H1 (cell line): Measurements from ENCODE around the gene ACTR5. TPM values are rescaled to one million over a fixed set of nuclear protein-coding genes. Genes with fewer than 3 reads are reported as not detected.

Source experiments
- CTCF ChIA-PET: fragments of 300-600 bp; sonication (Branson Sonifier 250); formaldehyde crosslinking; loops from one replicate; lab custom pipeline; 2021; ENCODE audit not compliant: partially characterized antibody; lab: Charles Lee
- POLR2A ChIA-PET: fragments of 300-600 bp; sonication (Branson Sonifier 250); formaldehyde crosslinking; loops from one replicate; lab custom pipeline; 2021; ENCODE audit warnings: inconsistent platforms; ENCODE audit not compliant: partially characterized antibody; lab: Charles Lee
- DNase-seq, 2 experiments: peaks; one replicate each; pipeline versions ENCODE4 v3.0.0 to v3.0.0-alpha.2; 2010 to 2022; ENCODE audit warnings: low spot score in 2 of 2, low read depth in 1 of 2, mixed read lengths in 1 of 2
- FAIRE-seq: peaks from 2 replicates; lab custom pipeline; 2011; peaks lifted over from hg19 to GRCh38; lab: Jason Lieb, UNC
- H2AFZ ChIP-seq: 2 replicates; pipeline ENCODE4 v1.8.1; 2012; ENCODE audit warnings: low read length, inconsistent platforms
- H2AK5ac ChIP-seq: 2 replicates; pipeline ENCODE4 v1.6.1; 2013; ENCODE audit warnings: low read depth, low read length
- H2BK120ac ChIP-seq: replicated peaks from 2 replicates; pipeline ENCODE3; 2013; ENCODE audit warnings: low read depth, low read length, inconsistent platforms
- H2BK12ac ChIP-seq: 2 replicates; pipeline ENCODE4 v1.6.1; 2013; ENCODE audit warnings: low read depth, low read length
- H2BK15ac ChIP-seq: 2 replicates; pipeline ENCODE4 v1.6.1; 2013; ENCODE audit warnings: low read length
- H2BK20ac ChIP-seq: 2 replicates; pipeline ENCODE4 v1.6.1; 2013; ENCODE audit warnings: low read length
- H2BK5ac ChIP-seq: 2 replicates; pipeline ENCODE4 v1.6.1; 2013; ENCODE audit warnings: low read depth, low read length
- H3K14ac ChIP-seq: 2 replicates; pipeline ENCODE4 v1.6.1; 2013; ENCODE audit warnings: inconsistent platforms; ENCODE audit not compliant: insufficient read length
- H3K18ac ChIP-seq: 2 replicates; pipeline ENCODE4 v1.6.1; 2013; ENCODE audit warnings: low read length; ENCODE audit errors: extremely low read depth
- H3K23ac ChIP-seq: 2 replicates; pipeline ENCODE4 v1.6.1; 2013; ENCODE audit warnings: inconsistent platforms; ENCODE audit not compliant: insufficient read length
- H3K23me2 ChIP-seq: 2 replicates; pipeline ENCODE4 v1.6.1; 2013; ENCODE audit warnings: low read depth, low read length
- H3K27ac ChIP-seq: 2 replicates; pipeline ENCODE4 v1.6.1; 2011; ENCODE audit warnings: low read depth, low read length, inconsistent platforms
- H3K27me3 ChIP-seq, 4 experiments: replicated peaks in 1 of 4; 1 replicate in 1 of 4; 2 replicates in 3 of 4; pipeline versions ENCODE4 v1.6.1 to v1.8.1; 2011 to 2013; ENCODE audit warnings: low read length in 3 of 4, mild to moderate bottlenecking in 3 of 4, inconsistent platforms in 2 of 4, mixed read lengths in 2 of 4, moderate library complexity in 1 of 4; ENCODE audit not compliant: control insufficient read depth in 3 of 4, insufficient read depth in 3 of 4; ENCODE audit errors: extremely low read depth in 1 of 4
- H3K36me3 ChIP-seq, 4 experiments: 2 replicates each; pipeline versions ENCODE4 v1.6.1 to v1.8.1; 2011 to 2013; ENCODE audit warnings: mild to moderate bottlenecking in 4 of 4, low read length in 3 of 4, moderate library complexity in 2 of 4, control low read depth in 1 of 4, inconsistent platforms in 1 of 4; ENCODE audit not compliant: insufficient read depth in 4 of 4, control insufficient read depth in 2 of 4
- H3K4ac ChIP-seq: replicated peaks from 2 replicates; pipeline ENCODE3; 2013; ENCODE audit warnings: low read length, low read depth, mixed read lengths, inconsistent platforms; ENCODE audit not compliant: insufficient read length
- H3K4me1 ChIP-seq, 4 experiments: replicated peaks in 1 of 4; 1 replicate in 1 of 4; 2 replicates in 3 of 4; pipeline versions ENCODE4 v1.6.1 to v1.8.1; 2011 to 2013; ENCODE audit warnings: low read length in 3 of 4, inconsistent platforms in 2 of 4, mixed read lengths in 1 of 4; ENCODE audit not compliant: insufficient read depth in 4 of 4, control insufficient read depth in 3 of 4
- H3K4me2 ChIP-seq, 2 experiments: 2 replicates each; pipeline versions ENCODE4 v1.6.1 to v1.8.1; 2011 to 2013; ENCODE audit warnings: low read depth in 2 of 2, low read length in 2 of 2, control low read depth in 1 of 2, inconsistent platforms in 1 of 2, mild to moderate bottlenecking in 1 of 2; ENCODE audit not compliant: insufficient read depth in 1 of 2
- H3K4me3 ChIP-seq, 4 experiments: fragments of 200-600, 300-600 bp in 1 of 4; sonication (generic), shearing (Covaris generic), sonication (Bioruptor Twin) in 1 of 4; 2 replicates each; pipeline versions ENCODE4 v1.5.1 to v1.8.1; 2011 to 2016; ENCODE audit warnings: low read length in 4 of 4, low read depth in 3 of 4, control low read depth in 2 of 4, inconsistent platforms in 2 of 4, mild to moderate bottlenecking in 2 of 4, mixed read lengths in 1 of 4, moderate library complexity in 1 of 4; ENCODE audit not compliant: insufficient read depth in 2 of 4; ENCODE audit errors: extremely low read depth in 1 of 4
- H3K56ac ChIP-seq: replicated peaks from 2 replicates; pipeline ENCODE3; 2013; ENCODE audit warnings: low read depth, mild to moderate bottlenecking, mixed read lengths, low read length, inconsistent platforms; ENCODE audit not compliant: insufficient read length
- H3K79me1 ChIP-seq: 2 replicates; pipeline ENCODE4 v1.6.1; 2013; ENCODE audit warnings: low read depth, low read length, control low read depth
- H3K79me2 ChIP-seq, 2 experiments: 2 replicates each; pipeline versions ENCODE4 v1.6.1 to v1.8.1; 2012 to 2013; ENCODE audit warnings: low read length in 2 of 2, mild to moderate bottlenecking in 2 of 2, inconsistent platforms in 1 of 2; ENCODE audit not compliant: insufficient read depth in 2 of 2, control insufficient read depth in 1 of 2
- H3K9ac ChIP-seq, 4 experiments: replicated peaks in 1 of 4; 1 replicate in 1 of 4; 2 replicates in 3 of 4; pipeline versions ENCODE4 v1.6.1 to v1.8.1; 2011 to 2013; ENCODE audit warnings: low read depth in 3 of 4, low read length in 3 of 4, control low read depth in 2 of 4, mild to moderate bottlenecking in 2 of 4, moderate library complexity in 2 of 4, inconsistent platforms in 1 of 4; ENCODE audit errors: extremely low read depth in 1 of 4
- H3K9me3 ChIP-seq, 2 experiments: 2 replicates each; pipeline versions ENCODE4 v1.6.1 to v1.8.1; 2012 to 2013; ENCODE audit warnings: mild to moderate bottlenecking in 2 of 2, moderate library complexity in 2 of 2, control low read depth in 1 of 2, inconsistent platforms in 1 of 2, low read depth in 1 of 2, low read length in 1 of 2, mixed read lengths in 1 of 2; ENCODE audit not compliant: insufficient read depth in 2 of 2
- H4K20me1 ChIP-seq, 2 experiments: replicated peaks in 1 of 2; 2 replicates each; pipeline versions ENCODE3 to v1.8.1; 2011 to 2013; ENCODE audit warnings: inconsistent platforms in 2 of 2, low read length in 2 of 2, mild to moderate bottlenecking in 1 of 2; ENCODE audit not compliant: insufficient read depth in 2 of 2, control insufficient read depth in 1 of 2
- H4K5ac ChIP-seq: 2 replicates; pipeline ENCODE4 v1.6.1; 2013; ENCODE audit warnings: low read length, low read depth, mixed read lengths, inconsistent platforms; ENCODE audit not compliant: insufficient read length
- H4K8ac ChIP-seq: 2 replicates; pipeline ENCODE4 v1.8.0; 2013; ENCODE audit warnings: mild to moderate bottlenecking, moderate library complexity, low read length, inconsistent platforms; ENCODE audit not compliant: insufficient read depth; ENCODE audit errors: extremely low read depth
- H4K91ac ChIP-seq: replicated peaks from 2 replicates; pipeline ENCODE3; 2013; ENCODE audit warnings: low read length, mixed read lengths, inconsistent platforms; ENCODE audit not compliant: insufficient read length
- CREB1 ChIP-seq: IDR thresholded peaks from 2 replicates; pipeline ENCODE4 v1.6.1; 2012; ENCODE audit warnings: inconsistent platforms
- EP300 ChIP-seq, 2 experiments: IDR thresholded peaks; 1 replicate in 1 of 2; 2 replicates in 1 of 2; pipeline ENCODE4 v1.6.1; 2011 to 2012; ENCODE audit warnings: low read depth in 2 of 2, low read length in 2 of 2, mild to moderate bottlenecking in 2 of 2, borderline replicate concordance in 1 of 2, inconsistent platforms in 1 of 2, moderate library complexity in 1 of 2
- JUN ChIP-seq: IDR thresholded peaks from 2 replicates; pipeline ENCODE4 v1.6.1; 2011; ENCODE audit warnings: low read depth, mild to moderate bottlenecking, improper control_type of control experiment, low read length
- KDM5A ChIP-seq: fragments of 200-600 bp; IDR thresholded peaks from 2 replicates; pipeline ENCODE4 v1.7.1; 2012; ENCODE audit warnings: mild to moderate bottlenecking, low read length, inconsistent platforms, mixed read lengths
- NANOG ChIP-seq: IDR thresholded peaks from 2 replicates; pipeline ENCODE4 v1.6.1; 2011; ENCODE audit warnings: low read length, low read depth, mild to moderate bottlenecking, inconsistent platforms; ENCODE audit not compliant: insufficient read depth, poor library complexity, severe bottlenecking
- SAP30 ChIP-seq: fragments of 300-600 bp; sonication (generic); IDR thresholded peaks from 2 replicates; pipeline ENCODE4 v1.7.1; 2012; ENCODE audit warnings: low read length, moderate library complexity, mild to moderate bottlenecking, inconsistent platforms; ENCODE audit not compliant: insufficient read depth, insufficient replicate concordance
- YY1 ChIP-seq: IDR thresholded peaks from 2 replicates; pipeline ENCODE4 v1.6.1; 2011; ENCODE audit warnings: low read depth, mild to moderate bottlenecking, low read length
- ZNF274 ChIP-seq: IDR thresholded peaks from 2 replicates; pipeline ENCODE4 v1.7.0; 2012; ENCODE audit warnings: low read length, borderline replicate concordance; ENCODE audit errors: extremely low read depth
- WGBS, 2 experiments: shearing (Covaris generic) in 1 of 2; methylation state at CpG; one replicate each; pipeline versions ENCODE4 v1.1.6 to v1.1.7; 2013 to 2015; ENCODE audit warnings: low lambda C conversion rate in 2 of 2, mixed read lengths in 2 of 2, inconsistent platforms in 1 of 2, low coverage in 1 of 2, missing lambda C conversion rate in 1 of 2; ENCODE audit not compliant: insufficient replicate concordance in 2 of 2, insufficient coverage in 1 of 2, insufficient read length in 1 of 2; ENCODE audit errors: extremely low coverage in 1 of 2, missing lambda C conversion rate in 1 of 2; 5-methylcytosine and 5-hydroxymethylcytosine counted together
- polyA plus RNA-seq, 7 experiments: library from polyadenylated mRNA; depleted of rRNA in 3 of 7; stranded (reverse) in 5 of 7; unstranded in 2 of 7; fragments of >200 nt in 5 of 7; fragments of 200-250 nt in 2 of 7; gene quantifications; 1 replicate in 5 of 7; 2 replicates in 1 of 7; 4 replicates in 1 of 7; pipeline versions ENCODE4 v1.2.1 to v1.2.3, GENCODE V29; 2011 to 2013; ENCODE audit warnings: missing spikeins in 2 of 7, mixed read lengths in 2 of 7
- total RNA-seq: library from RNA; stranded (reverse); fragmentation: NEBNext Ultra II Directional; extraction: Animal tissue kit (Norgen Biotek cat#: 25700); gene quantifications from 2 replicates; pipeline ENCODE4 v1.2.1, GENCODE V29; 2021
- TF ChIP-seq, protein P1 (sequence below): IDR thresholded peaks from 2 replicates; pipeline ENCODE4 v1.6.1; 2012; ENCODE audit warnings: inconsistent platforms

Gene ACTR5
- total and polyA plus RNA-seq, 2 of the 8 experiments (the other 6 are each of a cell fraction or from before 2014, with no cell fraction given): 10.4 to 14.4 TPM

DNA sequence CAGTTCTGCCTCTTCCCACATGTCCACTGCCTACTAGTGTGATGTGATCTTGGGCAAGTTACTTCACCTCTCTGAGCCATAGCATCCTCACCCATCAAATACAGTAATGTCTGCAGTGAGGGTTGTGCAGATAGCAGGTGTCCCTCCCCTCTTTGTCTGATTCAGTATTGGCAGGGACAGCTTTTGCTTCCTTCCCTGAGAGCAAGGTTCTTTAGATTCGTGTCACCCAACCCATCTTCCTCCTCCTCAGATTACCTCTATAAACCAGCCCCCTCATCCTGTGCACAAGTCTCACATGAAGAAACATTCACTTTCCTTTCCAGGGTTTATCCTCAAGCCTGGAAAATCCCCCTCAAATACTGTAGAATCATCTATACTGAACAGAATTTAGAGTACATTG is 15.4 kb downstream of the ACTR5 start:
- Histone ChIP-seq H2BK15ac (no peak overlapping the region), H3K9me3 (no peaks in the 10 kb centered on the region), H3K36me3 (peaks cover 2 to 49% (median 21%) of the 10 kb centered on the region in 4 experiments; a peak in 7 of 8 replicates), H3K18ac (no peak overlapping the region), H3K79me1 (no peaks in the 10 kb centered on the region; the same call in 1 of the 2 replicates), H3K23me2 (no peaks in the 10 kb centered on the region; the same call in 1 of the 2 replicates), H4K91ac (no peak overlapping the region), H3K4me2 (no peak overlapping the region), H3K14ac (no peak overlapping the region), H2AK5ac (no peak overlapping the region), H3K4me1 (0 out of 7 replicates have a peak, but pooled peaks cover 0 to 2% (median 0%) of the 10 kb centered on the region in 4 experiments), H2BK20ac (no peak overlapping the region), H3K79me2 (no peaks in the 10 kb centered on the region), H4K5ac (no peak overlapping the region), H3K56ac (no peak overlapping the region), H2BK5ac (no peak overlapping the region), H4K20me1 (peaks cover 0 to 3% of the 10 kb centered on the region in 2 experiments), H3K4ac (no peak overlapping the region), H3K9ac (no peak overlapping the region), H3K27ac (no peak overlapping the region), H3K23ac (no peak overlapping the region), H2BK120ac (no peak overlapping the region), H3K4me3 (no peak overlapping the region), H3K27me3 (no peaks in the 10 kb centered on the region), H2BK12ac (no peak overlapping the region), H4K8ac (no peak overlapping the region), H2AFZ (no peak overlapping the region)
- WGBS, 2 experiments: 89% methylated on average over 1 of the region's 1 CpG; no CpG with 5 or more reads in 1 of the 2 experiments
- DNase-seq (no peak), FAIRE-seq (no peak)
- TF ChIP-seq, protein P1, sequence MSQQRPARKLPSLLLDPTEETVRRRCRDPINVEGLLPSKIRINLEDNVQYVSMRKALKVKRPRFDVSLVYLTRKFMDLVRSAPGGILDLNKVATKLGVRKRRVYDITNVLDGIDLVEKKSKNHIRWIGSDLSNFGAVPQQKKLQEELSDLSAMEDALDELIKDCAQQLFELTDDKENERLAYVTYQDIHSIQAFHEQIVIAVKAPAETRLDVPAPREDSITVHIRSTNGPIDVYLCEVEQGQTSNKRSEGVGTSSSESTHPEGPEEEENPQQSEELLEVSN: no peak
- TF ChIP-seq CREB1 (no peak), NANOG (no peak), YY1 (no peak), SAP30 (no peak), JUN (no peak), KDM5A (no peak), ZNF274 (no peak), EP300 (IDR thresholded peaks at IDR 0.05; ENCODE audit: borderline replicate concordance in 1 of 2, low read depth in 2 of 2, low read length in 2 of 2) (no peak)
- ChIA-PET POLR2A (no interaction called here), CTCF (interaction anchor here (1.8 to 3.3 kb wide), 2 partner anchors 12 to 27 kb away, joined by 6 to 25 read pairs; no protein-coding TSS in a partner anchor)
